Neural progenitor cell (in vitro differentiated cells): ENCODE measurements around the gene VAV3. TPM values are rescaled to one million over a fixed set of nuclear protein-coding genes. Genes with fewer than 3 reads are reported as not detected.

Source experiments
- DNase-seq: peaks from one replicate; pipeline ENCODE4 v3.0.0-alpha.2; 2016; ENCODE audit warnings: low spot score
- H2AFZ ChIP-seq: fragments of 200-600 bp; sonication (generic); replicated peaks from 2 replicates; pipeline ENCODE4 v1.6.1; 2016; ENCODE audit warnings: antibody characterized with exemption
- H3F3A ChIP-seq: fragments of 200-600 bp; sonication (generic); 2 replicates; pipeline ENCODE4 v1.6.1; 2016; ENCODE audit warnings: antibody characterized with exemption, low read depth
- H3K27ac ChIP-seq: fragments of 200-600 bp; sonication (generic); 2 replicates; pipeline ENCODE4 v1.5.1; 2016; ENCODE audit warnings: mild to moderate bottlenecking
- H3K27me3 ChIP-seq: fragments of 200-600 bp; sonication (generic); 2 replicates; pipeline ENCODE4 v1.6.1; 2016; ENCODE audit warnings: mild to moderate bottlenecking, moderate library complexity
- H3K36me3 ChIP-seq: fragments of 200-600 bp; sonication (generic); 2 replicates; pipeline ENCODE4 v1.5.1; 2016
- H3K4me1 ChIP-seq: fragments of 200-600 bp; sonication (generic); 2 replicates; pipeline ENCODE4 v1.6.1; 2016; ENCODE audit warnings: mixed run types
- H3K4me2 ChIP-seq: fragments of 200-600 bp; sonication (generic); 2 replicates; pipeline ENCODE4 v1.6.1; 2016
- H3K4me3 ChIP-seq: fragments of 200-600 bp; sonication (generic); 2 replicates; pipeline ENCODE4 v1.5.1; 2016
- H3K79me2 ChIP-seq: fragments of 200-600 bp; sonication (generic); 2 replicates; pipeline ENCODE4 v1.6.1; 2016; ENCODE audit warnings: low read depth
- H3K9ac ChIP-seq: fragments of 200-600 bp; sonication (generic); 2 replicates; pipeline ENCODE4 v1.6.1; 2016
- H3K9me3 ChIP-seq: fragments of 200-600 bp; sonication (generic); 2 replicates; pipeline ENCODE4 v1.5.1; 2016; ENCODE audit warnings: low read depth
- H4K20me1 ChIP-seq: fragments of 200-600 bp; sonication (generic); 2 replicates; pipeline ENCODE4 v1.6.1; 2016; ENCODE audit warnings: low read depth
- H3K27ac Mint-ChIP-seq: 3 replicates; pipeline ENCODE4 v1.8.0; 2021; ENCODE audit warnings: mixed read lengths
- H3K27me3 Mint-ChIP-seq: 2 replicates; pipeline ENCODE4 v1.8.0; 2022; ENCODE audit warnings: low read depth, mild to moderate bottlenecking, inconsistent platforms, moderate library complexity, mixed read lengths; ENCODE audit not compliant: insufficient read depth
- H3K36me3 Mint-ChIP-seq: 3 replicates; pipeline ENCODE4 v1.8.0; 2021; ENCODE audit warnings: mixed read lengths
- H3K4me1 Mint-ChIP-seq: 3 replicates; pipeline ENCODE4 v1.8.0; 2021; ENCODE audit warnings: mixed read lengths
- H3K4me3 Mint-ChIP-seq: 3 replicates; pipeline ENCODE4 v1.8.0; 2021; ENCODE audit warnings: mild to moderate bottlenecking, moderate library complexity, mixed read lengths
- H3K9me3 Mint-ChIP-seq: 3 replicates; pipeline ENCODE4 v1.8.0; 2020; ENCODE audit warnings: mixed read lengths
- CTCF ChIP-seq: fragments of 200-600 bp; sonication (generic); IDR thresholded peaks from 2 replicates; pipeline ENCODE4 v1.5.1; 2017; ENCODE audit warnings: antibody characterized with exemption, mild to moderate bottlenecking
- EZH2 ChIP-seq: fragments of 200-600 bp; sonication (generic); IDR thresholded peaks from 2 replicates; pipeline ENCODE4 v1.6.1; 2017; ENCODE audit warnings: antibody characterized with exemption, mild to moderate bottlenecking, moderate library complexity
- EZH2phosphoT487 ChIP-seq: fragments of 200-600 bp; sonication (generic); IDR thresholded peaks from 2 replicates; pipeline ENCODE4 v1.6.1; 2017; ENCODE audit warnings: antibody characterized with exemption
- total RNA-seq: library from RNA; depleted of rRNA; stranded (reverse); fragments of >200 nt; gene quantifications from 2 replicates; pipeline ENCODE4 v1.2.3, GENCODE V29; 2015; ENCODE audit warnings: low replicate concordance

The VAV3 gene
- total RNA-seq, 1 donor from 2014 or later, result 1.7 TPM

DNA sequence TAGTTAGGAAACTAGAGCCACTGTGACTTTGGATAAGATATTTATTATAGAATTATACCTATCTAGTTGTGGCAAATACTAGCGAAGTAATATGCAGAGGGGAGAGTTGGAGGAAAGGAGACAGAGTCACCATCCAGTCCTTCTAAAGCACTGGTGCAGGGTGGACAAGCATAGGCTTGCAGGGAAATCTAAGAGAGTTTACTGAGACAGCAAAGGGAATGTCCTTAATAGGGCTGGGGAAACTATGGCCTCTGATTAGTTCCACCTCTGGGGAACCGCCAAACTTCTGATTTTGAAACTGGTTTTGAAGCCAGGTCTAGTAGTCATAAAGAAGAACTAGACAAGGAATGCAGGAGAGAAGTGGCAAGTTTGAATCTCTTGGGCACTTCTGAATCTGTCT is 407.9 kb downstream of the VAV3 start:
- no peaks in the 10 kb centered on the region for H3K4me1 ChIP-seq
- H2AFZ ChIP-seq, result no peak overlapping the region
- TF ChIP-seq EZH2phosphoT487 (no peak), EZH2 (no peak), CTCF (no peak)
- H3K27ac ChIP-seq, result no peak overlapping the region
- no peaks in the 10 kb centered on the region for H3K9me3 ChIP-seq
- H3K36me3 Mint-ChIP-seq, result no peaks in the 10 kb centered on the region
- no peak for DNase-seq
- no peaks in the 10 kb centered on the region for H3K36me3 ChIP-seq
- H3K4me3 ChIP-seq, result no peak overlapping the region
- H3K79me2 ChIP-seq, result no peaks in the 10 kb centered on the region
- no peak overlapping the region for H3K9ac ChIP-seq
- no peaks in the 10 kb centered on the region for H4K20me1 ChIP-seq
- H3K27ac Mint-ChIP-seq, result no peak overlapping the region
- no peaks in the 10 kb centered on the region for H3K4me1 Mint-ChIP-seq
- H3K27me3 Mint-ChIP-seq, result peaks cover 2% of the 10 kb centered on the region
- H3K27me3 ChIP-seq, result no peaks in the 10 kb centered on the region
- no peaks in the 10 kb centered on the region for H3K9me3 Mint-ChIP-seq
- no peak overlapping the region for H3K4me3 Mint-ChIP-seq
- no peaks in the 10 kb centered on the region for H3F3A ChIP-seq
- H3K4me2 ChIP-seq, result no peak overlapping the region

DNA sequence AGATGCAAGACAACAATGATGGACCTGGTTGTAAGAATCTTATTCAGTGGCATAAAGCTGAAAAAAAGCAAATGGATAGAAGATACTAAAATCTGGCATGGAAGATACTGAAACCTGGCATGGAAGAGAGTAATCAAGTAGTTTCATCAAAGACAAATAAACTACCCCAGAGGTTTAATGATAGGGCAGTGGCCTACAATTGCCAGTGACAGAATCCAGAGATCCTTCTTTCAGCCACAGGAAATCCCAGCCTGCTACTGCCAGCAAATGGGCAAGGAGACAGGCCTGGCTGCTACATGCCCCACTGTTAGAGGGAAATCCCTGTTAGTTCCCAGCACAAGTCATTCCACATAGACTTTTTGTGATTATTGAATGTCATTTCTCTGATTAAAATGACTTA is 409.4 kb downstream of the VAV3 start:
- TF ChIP-seq CTCF, result no peak
- TF ChIP-seq EZH2, result no peak
- TF ChIP-seq EZH2phosphoT487, result no peak
- Mint-ChIP-seq H3K27me3 (peaks cover 2% of the 10 kb centered on the region), H3K36me3 (no peaks in the 10 kb centered on the region), H3K27ac (no peak overlapping the region), H3K4me3 (no peak overlapping the region), H3K9me3 (no peaks in the 10 kb centered on the region), H3K4me1 (no peaks in the 10 kb centered on the region)
- no peak overlapping the region for H3K4me3 ChIP-seq
- no peak overlapping the region for H2AFZ ChIP-seq
- H4K20me1 ChIP-seq, result no peaks in the 10 kb centered on the region
- H3K79me2 ChIP-seq, result no peaks in the 10 kb centered on the region
- no peaks in the 10 kb centered on the region for H3K4me1 ChIP-seq
- no peaks in the 10 kb centered on the region for H3K27me3 ChIP-seq
- no peak overlapping the region for H3K9ac ChIP-seq
- no peaks in the 10 kb centered on the region for H3K36me3 ChIP-seq
- no peaks in the 10 kb centered on the region for H3F3A ChIP-seq
- DNase-seq, result no peak
- H3K9me3 ChIP-seq, result no peaks in the 10 kb centered on the region
- H3K27ac ChIP-seq, result no peak overlapping the region
- H3K4me2 ChIP-seq, result no peak overlapping the region

DNA sequence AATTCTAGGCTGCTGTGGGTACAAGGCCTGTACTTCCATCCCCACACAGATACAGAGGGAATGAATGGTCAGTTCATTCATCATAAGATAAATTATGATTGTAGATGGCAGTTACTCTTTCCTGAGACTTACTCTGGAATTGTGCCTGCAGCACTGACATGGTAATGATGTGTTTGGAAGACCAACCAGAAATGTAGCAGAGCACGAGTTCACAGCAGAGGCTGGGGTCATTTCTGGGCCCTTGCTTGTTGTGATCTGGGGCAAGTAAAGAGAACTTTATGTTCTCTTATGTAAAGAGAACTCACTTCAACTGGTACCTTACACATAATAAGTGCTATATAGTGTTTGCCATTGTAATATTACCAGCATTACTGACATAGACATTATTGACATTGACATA is 412.2 kb downstream of the VAV3 start:
- no peak overlapping the region for H3K4me2 ChIP-seq
- no peak for TF ChIP-seq EZH2
- TF ChIP-seq CTCF, result no peak
- TF ChIP-seq EZH2phosphoT487, result no peak
- H4K20me1 ChIP-seq, result no peaks in the 10 kb centered on the region
- no peak overlapping the region for H3K9ac ChIP-seq
- no peaks in the 10 kb centered on the region for H3K36me3 ChIP-seq
- no peak overlapping the region for H3K27ac Mint-ChIP-seq
- H3K79me2 ChIP-seq, result no peaks in the 10 kb centered on the region
- H3K36me3 Mint-ChIP-seq, result no peaks in the 10 kb centered on the region
- H3K4me3 Mint-ChIP-seq, result no peak overlapping the region
- no peak for DNase-seq
- H3K4me3 ChIP-seq, result no peak overlapping the region
- no peaks in the 10 kb centered on the region for H3F3A ChIP-seq
- no peak overlapping the region for H2AFZ ChIP-seq
- H3K27me3 Mint-ChIP-seq, result peaks cover 2% of the 10 kb centered on the region
- H3K27me3 ChIP-seq, result no peaks in the 10 kb centered on the region
- H3K4me1 Mint-ChIP-seq, result no peaks in the 10 kb centered on the region
- no peaks in the 10 kb centered on the region for H3K9me3 ChIP-seq
- no peak overlapping the region for H3K27ac ChIP-seq
- no peaks in the 10 kb centered on the region for H3K4me1 ChIP-seq
- H3K9me3 Mint-ChIP-seq, result no peaks in the 10 kb centered on the region

GRCh38 chr1:107551456-107551855 is 413.5 kb downstream of the VAV3 start:
- Mint-ChIP-seq H3K9me3 (no peaks in the 10 kb centered on the region), H3K27me3 (peaks cover 2% of the 10 kb centered on the region), H3K4me1 (no peaks in the 10 kb centered on the region), H3K4me3 (no peak overlapping the region), H3K36me3 (no peaks in the 10 kb centered on the region), H3K27ac (no peak overlapping the region)
- DNase-seq, result no peak
- Histone ChIP-seq H3K9me3 (no peaks in the 10 kb centered on the region), H3K79me2 (no peaks in the 10 kb centered on the region), H4K20me1 (no peaks in the 10 kb centered on the region), H3K27ac (no peak overlapping the region), H3K36me3 (no peaks in the 10 kb centered on the region), H3K9ac (no peak overlapping the region), H3K4me3 (no peak overlapping the region), H2AFZ (no peak overlapping the region), H3F3A (no peaks in the 10 kb centered on the region), H3K4me2 (no peak overlapping the region), H3K4me1 (no peaks in the 10 kb centered on the region), H3K27me3 (no peaks in the 10 kb centered on the region)
- TF ChIP-seq CTCF, result no peak
